ENCODE data around the gene MRAP.

- TF ChIP-seq EP300 (IDR thresholded peaks at IDR 0.05; ENCODE audit: low read length) (no peak), FOS (IDR thresholded peaks at IDR 0.05; ENCODE audit: extremely low read depth, insufficient read length) (no peak), TAF1 (IDR thresholded peaks at IDR 0.05; ENCODE audit: control insufficient read depth, extremely low read depth, insufficient read depth, low read length, severe bottlenecking) (no peak), ZNF395 (CRISPR knock-in tag; IDR thresholded peaks at IDR 0.05) (no peak), YY1 (IDR thresholded peaks at IDR 0.05; ENCODE audit: borderline replicate concordance in 1 of 3, control insufficient read depth in 1 of 3, extremely low read depth in 1 of 3, insufficient read depth in 3 of 3, insufficient read length in 1 of 3, insufficient replicate concordance in 2 of 3, low read depth in 1 of 3, low read length in 2 of 3) (no peak), SP1 (CRISPR knock-in tag; IDR thresholded peaks at IDR 0.05) (no peak), CBFB (CRISPR knock-in tag; IDR thresholded peaks at IDR 0.05) (no peak)
These were observed 61.1 kb downstream of the MRAP start for GRCh38 chr21:32359719-32360260.

All from K562 (cell line).